CD1c-positive myeloid dendritic cell (primary cell): ENCODE measurements around the gene STRBP.
"Not testable (repeated sequence)": the region's sequence is repeated elsewhere in the genome, so short reads cannot be mapped to it uniquely, and the experiment has no call there.

ENCODE experiments used
- DNase-seq: peaks from one replicate; pipeline ENCODE4 v3.0.0-alpha.2; 2016; ENCODE audit errors: extremely low spot score

Gene STRBP

GRCh38 chr9:123249162-123249561 is 19.2 kb downstream of the STRBP start:
- not testable (repeated sequence) for DNase-seq

- DNase-seq, result no peak
Observed at GRCh38 chr9:123248630-123249029, 19.8 kb downstream of the STRBP start.

GRCh38 chr9:123246534-123246933 is 21.9 kb downstream of the STRBP start:
- no peak for DNase-seq

GRCh38 chr9:123239726-123240125 is 28.7 kb downstream of the STRBP start:
- DNase-seq, result no peak

- no peak for DNase-seq
Observed at GRCh38 chr9:123238365-123238764, 30.0 kb downstream of the STRBP start.

GRCh38 chr9:123237220-123237619 is 31.2 kb downstream of the STRBP start:
- DNase-seq, result no peak

- no peak for DNase-seq
Observed at GRCh38 chr9:123235448-123235847, 32.9 kb downstream of the STRBP start.

- no peak for DNase-seq
Observed at GRCh38 chr9:123234853-123235252, 33.5 kb downstream of the STRBP start.

- DNase-seq, result no peak
Observed at GRCh38 chr9:123232332-123232731, 36.1 kb downstream of the STRBP start.

GRCh38 chr9:123231421-123231820 is 37.0 kb downstream of the STRBP start:
- DNase-seq, result no peak

- DNase-seq, result no peak
Observed at GRCh38 chr9:123228967-123229366, 39.4 kb downstream of the STRBP start.

GRCh38 chr9:123225995-123226394 is 42.4 kb downstream of the STRBP start:
- no peak for DNase-seq

GRCh38 chr9:123225374-123225813 is 43.0 kb downstream of the STRBP start:
- peak; percentile 8 for DNase-seq

- no peak for DNase-seq
Observed at GRCh38 chr9:123220127-123220526, 48.3 kb downstream of the STRBP start.

GRCh38 chr9:123218831-123219230 is 49.6 kb downstream of the STRBP start:
- DNase-seq, result no peak

GRCh38 chr9:123217128-123217654 is 51.2 kb downstream of the STRBP start:
- no peak for DNase-seq

GRCh38 chr9:123216251-123216797 is 52.1 kb downstream of the STRBP start:
- DNase-seq, result no peak

GRCh38 chr9:123211081-123211480 is 57.3 kb downstream of the STRBP start:
- DNase-seq, result no peak

- no peak for DNase-seq
Observed at GRCh38 chr9:123208626-123209174, 59.7 kb downstream of the STRBP start.

GRCh38 chr9:123206065-123206464 is 62.3 kb downstream of the STRBP start:
- DNase-seq, result no peak

GRCh38 chr9:123201083-123201482 is 67.3 kb downstream of the STRBP start:
- DNase-seq, result no peak

GRCh38 chr9:123200469-123200868 is 67.9 kb downstream of the STRBP start:
- DNase-seq, result not testable (repeated sequence)

GRCh38 chr9:123196124-123196523 is 72.3 kb downstream of the STRBP start:
- DNase-seq, result no peak

- no peak for DNase-seq
Observed at GRCh38 chr9:123194023-123194422, 74.4 kb downstream of the STRBP start.
